SK-N-SH (cell line): ENCODE measurements around the gene C16orf95.

Experiments used
- EP300 ChIP-seq, 2 experiments: IDR thresholded peaks; 2 replicates each; pipeline versions ENCODE4 v1.4.0 to v1.6.1; 2012; ENCODE audit warnings: borderline replicate concordance in 1 of 2, low read depth in 1 of 2, low read length in 1 of 2
- FOSL2 ChIP-seq: IDR thresholded peaks from 2 replicates; pipeline ENCODE4 v1.4.0; 2012; ENCODE audit warnings: low read depth, mild to moderate bottlenecking, moderate library complexity, borderline replicate concordance
- GABPA ChIP-seq: IDR thresholded peaks from 2 replicates; pipeline ENCODE4 v1.4.0; 2012; ENCODE audit warnings: low read depth, mild to moderate bottlenecking
- MEF2A ChIP-seq: IDR thresholded peaks from 2 replicates; pipeline ENCODE4 v1.4.0; 2012; ENCODE audit warnings: low read depth, borderline replicate concordance
- MXI1 ChIP-seq: IDR thresholded peaks from 2 replicates; pipeline ENCODE4 v1.6.1; 2012; ENCODE audit warnings: mild to moderate bottlenecking, low read depth, low read length, improper control_type of control experiment
- RAD21 ChIP-seq: IDR thresholded peaks from 2 replicates; pipeline ENCODE4 v1.6.1; 2012; ENCODE audit warnings: mild to moderate bottlenecking, low read length
- RCOR1 ChIP-seq: fragments of 150-350 bp; IDR thresholded peaks from 2 replicates; pipeline ENCODE4 v1.6.1; 2017; ENCODE audit warnings: antibody characterized with exemption, low read length
- SMC3 ChIP-seq: IDR thresholded peaks from 2 replicates; pipeline ENCODE4 v1.6.1; 2012; ENCODE audit warnings: low read depth, low read length, improper control_type of control experiment
- TCF12 ChIP-seq: IDR thresholded peaks from 2 replicates; pipeline ENCODE4 v1.4.0; 2012
- TF ChIP-seq, protein P1 (sequence below): fragments of 200-600 bp; sonication (generic); IDR thresholded peaks from 2 replicates; pipeline ENCODE4 v1.6.1; 2017; ENCODE audit warnings: antibody characterized with exemption, mild to moderate bottlenecking, moderate library complexity
- TF ChIP-seq, protein P2 (sequence below): IDR thresholded peaks from 2 replicates; pipeline ENCODE4 v1.4.0; 2012; ENCODE audit warnings: low read depth
- TF ChIP-seq, protein P3 (sequence below): IDR thresholded peaks from 2 replicates; pipeline ENCODE4; 2012

DNA sequence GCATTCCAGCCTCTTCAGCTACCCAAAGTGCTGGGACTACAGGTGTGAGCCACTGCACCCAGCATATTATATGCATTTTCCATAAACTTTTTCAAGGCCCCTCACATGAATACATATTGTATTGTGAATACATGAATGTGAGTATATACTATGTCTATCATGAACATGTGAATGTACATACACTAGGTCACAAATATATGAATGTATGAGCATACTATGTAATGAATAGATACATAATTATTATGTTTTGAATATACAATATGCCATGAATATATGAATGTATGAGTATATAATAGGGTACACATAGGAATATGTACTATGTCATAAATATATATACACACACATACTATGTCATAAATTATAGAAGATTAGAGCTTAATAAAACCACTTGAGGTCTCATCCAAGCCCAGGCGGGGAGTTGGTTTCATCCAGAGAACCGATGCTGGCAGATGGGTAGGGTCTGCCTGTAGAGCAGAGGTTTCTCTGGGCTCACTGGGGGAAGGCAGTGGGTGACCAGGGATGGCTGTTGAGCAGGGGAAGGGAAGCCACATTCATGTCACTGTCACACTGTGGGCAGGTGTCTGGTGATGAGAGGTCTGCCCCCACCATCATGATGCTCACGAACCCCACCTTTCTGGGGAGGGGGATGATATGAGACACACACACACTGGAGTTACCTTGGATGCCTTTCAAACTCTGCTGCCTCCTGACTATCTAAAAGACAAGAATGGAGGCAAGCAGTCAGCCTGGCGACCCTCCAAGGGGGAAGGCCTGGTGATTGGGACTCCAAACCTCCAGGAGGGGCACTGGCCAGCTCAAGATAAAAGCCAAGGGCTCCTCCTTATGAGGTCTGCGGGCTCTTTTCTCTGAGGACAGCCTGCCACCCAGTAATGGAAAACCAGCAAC lies 7.3 kb downstream of the C16orf95 start:
- TF ChIP-seq MXI1 (no peak), RCOR1 (no peak), FOSL2 (no peak), MEF2A (no peak), EP300 (IDR thresholded peaks at IDR 0.05; ENCODE audit: borderline replicate concordance in 1 of 2, low read depth in 1 of 2, low read length in 1 of 2) (no peak), GABPA (no peak), RAD21 (no peak), TCF12 (no peak), SMC3 (no peak)
- TF ChIP-seq, protein P1, sequence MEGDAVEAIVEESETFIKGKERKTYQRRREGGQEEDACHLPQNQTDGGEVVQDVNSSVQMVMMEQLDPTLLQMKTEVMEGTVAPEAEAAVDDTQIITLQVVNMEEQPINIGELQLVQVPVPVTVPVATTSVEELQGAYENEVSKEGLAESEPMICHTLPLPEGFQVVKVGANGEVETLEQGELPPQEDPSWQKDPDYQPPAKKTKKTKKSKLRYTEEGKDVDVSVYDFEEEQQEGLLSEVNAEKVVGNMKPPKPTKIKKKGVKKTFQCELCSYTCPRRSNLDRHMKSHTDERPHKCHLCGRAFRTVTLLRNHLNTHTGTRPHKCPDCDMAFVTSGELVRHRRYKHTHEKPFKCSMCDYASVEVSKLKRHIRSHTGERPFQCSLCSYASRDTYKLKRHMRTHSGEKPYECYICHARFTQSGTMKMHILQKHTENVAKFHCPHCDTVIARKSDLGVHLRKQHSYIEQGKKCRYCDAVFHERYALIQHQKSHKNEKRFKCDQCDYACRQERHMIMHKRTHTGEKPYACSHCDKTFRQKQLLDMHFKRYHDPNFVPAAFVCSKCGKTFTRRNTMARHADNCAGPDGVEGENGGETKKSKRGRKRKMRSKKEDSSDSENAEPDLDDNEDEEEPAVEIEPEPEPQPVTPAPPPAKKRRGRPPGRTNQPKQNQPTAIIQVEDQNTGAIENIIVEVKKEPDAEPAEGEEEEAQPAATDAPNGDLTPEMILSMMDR: no peak
- TF ChIP-seq, protein P2, sequence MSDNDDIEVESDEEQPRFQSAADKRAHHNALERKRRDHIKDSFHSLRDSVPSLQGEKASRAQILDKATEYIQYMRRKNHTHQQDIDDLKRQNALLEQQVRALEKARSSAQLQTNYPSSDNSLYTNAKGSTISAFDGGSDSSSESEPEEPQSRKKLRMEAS: no peak
- TF ChIP-seq, protein P3, sequence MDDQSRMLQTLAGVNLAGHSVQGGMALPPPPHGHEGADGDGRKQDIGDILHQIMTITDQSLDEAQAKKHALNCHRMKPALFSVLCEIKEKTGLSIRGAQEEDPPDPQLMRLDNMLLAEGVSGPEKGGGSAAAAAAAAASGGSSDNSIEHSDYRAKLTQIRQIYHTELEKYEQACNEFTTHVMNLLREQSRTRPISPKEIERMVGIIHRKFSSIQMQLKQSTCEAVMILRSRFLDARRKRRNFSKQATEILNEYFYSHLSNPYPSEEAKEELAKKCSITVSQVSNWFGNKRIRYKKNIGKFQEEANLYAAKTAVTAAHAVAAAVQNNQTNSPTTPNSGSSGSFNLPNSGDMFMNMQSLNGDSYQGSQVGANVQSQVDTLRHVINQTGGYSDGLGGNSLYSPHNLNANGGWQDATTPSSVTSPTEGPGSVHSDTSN: no peak
